ENCODE results near the gene FNIP2.
"Not testable (repeated sequence)": the region's sequence is repeated elsewhere in the genome, so short reads cannot be mapped to it uniquely, and the experiment has no call there.

FNIP2 gene

DNA sequence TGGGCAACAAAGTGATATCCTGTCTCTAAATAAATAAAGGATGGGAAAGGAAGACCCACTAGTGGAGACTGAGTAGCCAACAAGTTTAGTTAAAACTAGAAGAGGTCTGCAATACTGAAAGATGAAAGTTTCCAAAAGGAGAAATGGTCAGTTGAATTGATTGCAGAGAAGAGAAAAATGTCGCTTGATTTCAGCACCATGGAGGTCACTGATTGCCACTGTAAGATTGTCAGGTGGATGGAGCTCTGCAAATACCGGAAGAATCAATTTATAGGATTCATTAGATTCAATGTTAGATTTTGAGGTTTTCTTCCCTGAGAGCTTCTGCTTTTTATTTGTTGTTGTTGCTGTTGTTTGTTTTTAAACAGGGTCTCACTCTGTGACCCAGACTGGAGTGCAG, 5.4 kb upstream of the FNIP2 start:
- DNase-seq: no peak

DNA sequence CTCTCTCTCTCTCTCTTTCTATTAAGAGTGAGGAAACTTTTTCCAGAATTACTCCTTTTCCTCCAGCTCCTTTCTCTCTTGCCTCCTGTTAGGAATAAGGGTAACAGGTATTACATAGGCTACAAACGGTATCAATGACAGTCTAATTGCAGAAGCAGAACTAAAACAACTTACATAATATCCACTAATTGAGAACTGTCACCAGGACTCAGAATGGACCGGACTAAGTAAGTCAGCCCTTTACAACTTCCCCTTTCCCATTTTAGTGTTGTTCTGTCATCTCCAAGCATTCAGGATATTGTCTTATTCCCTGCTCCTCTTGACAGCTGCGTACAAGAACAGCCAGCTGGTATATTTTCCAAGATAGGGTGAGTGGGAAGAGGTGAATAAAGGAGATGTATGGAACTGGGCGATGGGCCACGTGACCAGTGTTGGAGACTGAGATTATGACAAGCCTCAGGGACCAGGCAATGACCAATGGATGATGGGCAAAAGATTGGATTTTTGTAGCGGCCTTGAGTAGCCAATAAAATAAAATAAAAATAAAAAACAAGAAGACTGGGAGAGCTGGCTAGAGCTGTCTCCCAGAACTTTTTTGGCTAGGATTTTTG, 2.3 kb upstream of the FNIP2 start:
- no peak for DNase-seq

- no peak for DNase-seq
Measured at GRCh38 chr4:158767451-158767850, 1.4 kb upstream of the FNIP2 start.

GRCh38 chr4:158769175-158769921, 522 bp downstream of the FNIP2 start:
- no peak for DNase-seq

DNA sequence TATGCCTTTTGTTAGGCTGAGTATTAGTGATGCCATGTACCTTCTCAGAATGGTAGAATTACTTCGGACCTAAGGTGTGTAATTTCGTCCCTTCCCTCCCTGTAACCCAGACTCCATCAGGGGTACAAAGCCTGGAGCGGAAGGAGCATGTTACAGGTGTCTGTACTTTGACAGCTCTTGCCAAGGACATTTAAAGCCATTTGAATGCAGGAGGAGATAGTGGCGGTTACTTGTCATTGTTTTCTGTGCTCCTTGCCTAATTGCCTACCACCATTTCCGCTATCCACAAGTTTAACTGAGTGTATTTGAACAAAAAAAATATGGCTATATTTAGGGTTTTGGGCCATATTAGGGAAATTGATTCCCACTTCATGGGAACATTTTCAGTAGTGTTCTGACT, 1.8 kb downstream of the FNIP2 start:
- no peak for DNase-seq

GRCh38 chr4:158771776-158772175, 3.0 kb downstream of the FNIP2 start:
- no peak for DNase-seq

GRCh38 chr4:158775091-158775651, 6.3 kb downstream of the FNIP2 start:
- DNase-seq: no peak

GRCh38 chr4:158776106-158776505, 7.3 kb downstream of the FNIP2 start:
- no peak for DNase-seq

DNA sequence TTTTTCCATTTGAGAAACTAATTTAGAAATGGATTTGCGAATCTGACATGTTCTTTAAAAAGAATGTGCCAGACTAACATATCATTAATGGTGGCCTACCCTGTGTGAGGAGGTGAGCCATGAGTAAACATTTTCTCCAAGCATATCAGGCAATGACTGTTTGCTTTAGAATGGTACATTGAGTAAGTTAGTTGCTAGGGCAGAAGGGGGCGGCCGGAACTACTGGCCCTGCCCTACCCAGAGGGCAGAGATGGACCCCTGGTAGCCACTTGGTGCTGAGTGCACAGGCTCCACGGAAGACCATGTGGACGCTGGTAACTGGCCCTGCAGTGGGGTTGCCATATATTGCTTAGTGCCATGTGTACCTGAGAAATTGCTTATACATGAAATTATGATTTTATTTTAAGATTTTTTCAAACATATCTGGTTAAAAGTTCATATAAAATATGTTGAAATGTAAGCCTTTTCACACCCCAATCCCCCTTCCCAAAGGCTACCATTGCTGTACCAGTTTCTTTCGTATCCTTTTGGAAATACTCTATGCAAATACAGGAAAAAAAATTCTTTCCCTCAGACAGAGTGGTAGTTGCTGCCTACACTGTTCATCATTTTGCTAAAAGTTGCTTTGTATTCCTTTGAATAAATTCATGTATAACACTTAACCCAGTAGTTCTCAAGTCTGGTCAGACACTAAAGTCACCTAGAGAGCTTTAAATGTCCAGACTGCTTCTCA, 8.8 kb downstream of the FNIP2 start:
- DNase-seq: no peak

DNA sequence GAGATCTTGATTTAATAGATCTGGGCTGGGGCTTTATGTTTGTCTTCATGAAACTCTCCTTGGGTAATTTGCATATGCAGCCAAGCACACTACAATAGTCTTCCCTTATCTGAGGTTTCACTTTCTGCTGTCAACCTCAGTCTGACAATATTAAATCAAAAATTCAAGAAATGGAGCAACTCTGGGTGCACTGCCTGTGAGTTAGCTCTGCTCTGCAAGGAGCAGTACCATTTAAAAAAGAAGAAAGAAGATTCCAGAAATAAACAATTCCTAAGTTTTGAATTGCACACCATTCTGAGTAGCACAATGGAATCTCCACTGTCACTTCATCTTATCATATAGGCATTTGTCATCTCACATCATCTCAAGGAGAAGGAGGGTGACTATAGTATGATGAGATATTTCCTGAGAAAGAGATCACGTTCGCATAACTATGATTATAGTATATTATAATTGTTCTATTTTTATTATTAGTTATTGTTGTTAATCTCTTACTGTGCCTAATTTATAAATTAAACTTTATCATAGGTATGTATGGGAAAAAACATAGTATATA, 9.4 kb downstream of the FNIP2 start:
- DNase-seq: no peak

GRCh38 chr4:158778712-158779111, 9.9 kb downstream of the FNIP2 start:
- DNase-seq: no peak

GRCh38 chr4:158781963-158782362, 13.1 kb downstream of the FNIP2 start:
- DNase-seq: no peak

GRCh38 chr4:158782551-158783360, 13.9 kb downstream of the FNIP2 start:
- DNase-seq: no peak

DNA sequence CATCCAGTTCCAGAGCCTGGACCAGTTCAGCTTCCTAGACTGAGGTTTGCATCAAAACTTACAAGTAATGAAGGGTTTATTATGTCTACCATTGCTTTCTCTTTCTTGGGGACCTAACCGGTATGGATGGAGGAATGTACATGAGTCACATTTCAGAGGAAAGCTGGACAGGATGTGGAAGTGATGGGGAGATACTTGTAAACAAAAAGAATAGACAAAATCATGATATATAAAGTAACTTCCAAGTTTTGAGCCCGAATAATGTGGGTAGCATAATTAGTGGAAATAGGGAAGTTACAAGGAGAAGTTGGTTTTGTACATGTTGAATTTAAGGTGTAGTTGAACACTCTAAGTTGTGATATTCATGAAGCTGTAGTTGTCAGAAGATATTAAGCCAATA, 15.0 kb downstream of the FNIP2 start:
- no peak for DNase-seq

- no peak for DNase-seq
Measured at GRCh38 chr4:158785718-158786117, 16.9 kb downstream of the FNIP2 start.

GRCh38 chr4:158786121-158786601, 17.3 kb downstream of the FNIP2 start:
- no peak for DNase-seq

DNA sequence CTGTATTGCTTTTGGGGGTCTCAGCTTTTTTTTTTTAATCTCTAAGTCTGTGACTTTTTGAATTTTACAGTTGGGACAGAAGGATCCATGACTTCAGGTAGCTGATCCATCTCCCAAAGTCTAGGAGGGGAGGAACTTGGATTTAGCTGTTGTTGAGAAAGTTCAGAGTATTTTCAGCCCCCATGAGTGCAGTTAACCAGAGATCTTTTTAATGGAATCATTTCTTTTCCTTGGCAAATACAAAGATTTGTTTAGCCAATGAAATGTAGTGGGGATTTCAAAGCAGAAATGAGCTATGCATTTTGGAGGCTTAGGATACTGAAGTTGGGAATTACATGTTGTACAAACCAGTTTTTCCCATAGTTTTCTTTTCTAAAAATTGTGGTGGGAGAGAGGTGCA, 18.1 kb downstream of the FNIP2 start:
- DNase-seq: no peak

DNA sequence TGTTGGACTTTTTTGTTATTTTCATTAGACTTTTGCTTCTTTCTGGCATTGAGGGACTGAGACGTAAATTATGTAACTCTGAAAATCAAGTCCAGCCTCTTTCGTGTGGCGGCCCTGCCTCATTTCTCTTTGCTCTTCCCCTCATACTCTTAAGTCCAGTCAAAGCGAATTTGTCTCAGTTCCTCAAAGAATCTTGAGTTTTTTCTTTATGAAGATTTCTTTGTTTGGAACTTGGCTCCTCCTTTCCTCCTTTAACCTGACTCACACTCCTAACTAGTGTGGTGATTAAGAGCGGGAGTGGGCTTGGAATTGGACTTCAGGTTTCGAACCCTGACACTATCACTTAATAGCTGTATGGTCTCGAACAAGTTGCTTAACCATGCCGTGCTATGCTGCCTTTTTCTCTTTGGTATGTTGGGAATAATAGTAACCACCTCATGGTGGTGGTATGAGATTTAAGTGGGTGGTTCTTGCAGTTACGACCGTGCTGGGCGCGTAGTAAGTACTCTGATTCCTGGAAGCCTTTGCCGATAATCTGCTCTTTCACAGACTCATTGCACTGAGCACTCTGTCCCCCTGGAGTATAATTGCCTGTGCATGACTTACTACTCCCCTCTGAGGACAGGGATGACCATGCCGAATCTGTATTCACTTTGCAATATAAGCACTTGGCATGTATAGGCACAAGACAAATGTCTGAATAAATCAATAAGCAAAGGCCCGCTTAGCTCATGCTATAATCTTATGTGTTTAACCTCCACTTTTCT, 19.1 kb downstream of the FNIP2 start:
- DNase-seq: no peak

DNA sequence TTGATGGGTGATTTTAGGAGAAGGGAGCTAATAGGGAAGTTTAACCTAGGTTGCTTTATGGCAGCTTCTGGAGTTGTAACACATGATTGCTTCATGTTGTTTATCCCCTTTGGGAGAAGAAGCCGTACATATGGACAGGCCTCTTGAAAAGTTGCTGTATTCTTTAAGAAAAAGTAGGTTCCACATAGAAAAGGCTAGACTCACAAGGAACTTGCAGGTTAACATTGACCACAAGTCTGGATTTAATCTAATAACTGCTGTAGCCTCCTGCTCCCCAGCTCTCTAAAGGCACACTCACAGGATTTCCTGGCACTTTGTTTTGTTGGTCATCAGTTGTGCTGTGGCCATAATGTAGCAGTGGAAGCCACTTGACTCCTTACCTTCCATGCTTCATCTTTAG, 19.7 kb downstream of the FNIP2 start:
- no peak for DNase-seq

DNA sequence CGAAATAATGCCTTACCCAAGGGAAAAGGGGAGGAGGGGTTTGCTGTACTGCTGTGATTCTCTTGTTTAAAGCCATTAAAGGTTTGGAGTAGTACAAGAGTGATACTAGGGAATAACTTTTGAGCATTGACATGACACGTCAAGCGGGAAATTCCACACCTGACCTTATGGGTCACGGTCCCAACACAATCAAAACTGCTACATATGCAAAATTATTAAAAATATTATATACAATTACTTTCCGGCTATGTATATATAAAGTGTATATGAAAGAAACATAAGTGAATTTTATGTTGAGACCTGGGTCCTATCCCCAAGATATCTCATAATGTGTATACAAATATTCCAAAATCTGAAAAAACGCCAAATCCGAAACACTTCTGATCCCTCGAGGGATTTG, 21.0 kb downstream of the FNIP2 start:
- DNase-seq: no peak

DNA sequence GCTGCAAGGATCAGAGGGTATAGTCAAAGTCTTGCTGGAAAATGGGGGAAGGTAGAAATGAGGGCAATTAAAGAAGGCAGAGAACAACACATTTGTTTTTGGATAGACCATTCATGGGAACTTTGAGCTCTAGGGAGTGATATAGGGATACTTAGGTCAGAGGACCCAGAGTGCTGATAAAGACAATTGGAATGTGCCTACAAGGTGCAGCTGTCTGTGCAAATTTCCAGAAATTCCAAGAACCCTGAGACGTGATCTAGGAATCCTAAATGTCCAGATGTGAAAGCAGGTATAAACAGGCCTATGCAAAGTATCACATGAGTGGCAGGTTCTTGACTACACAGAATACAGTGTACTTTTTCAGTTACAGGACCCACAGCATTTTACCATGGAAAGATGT, 24.2 kb downstream of the FNIP2 start:
- no peak for DNase-seq

DNA sequence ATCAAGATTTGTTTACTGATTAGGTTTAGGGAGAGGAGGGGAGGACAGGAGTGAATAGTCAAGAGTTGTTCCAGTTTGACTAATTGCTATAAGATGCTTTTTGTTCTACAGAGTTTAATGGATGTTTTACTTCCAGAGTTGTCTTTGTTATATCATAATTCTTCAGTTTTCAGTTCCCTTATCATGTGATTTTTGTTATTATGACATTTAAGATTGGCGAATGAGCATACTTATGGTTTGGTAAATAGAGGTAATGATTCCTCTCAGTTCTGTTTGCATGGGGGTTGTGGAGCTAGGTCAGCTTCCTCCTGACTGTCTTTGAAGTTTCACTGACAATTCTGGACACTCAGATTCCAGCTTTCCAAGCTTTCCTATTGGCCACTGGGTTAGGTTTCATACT, 24.6 kb downstream of the FNIP2 start:
- DNase-seq: not testable (repeated sequence)
